RPMI7951 (cell line): Measurements from ENCODE around the gene PLAAT1. TPM values are rescaled to one million over a fixed set of nuclear protein-coding genes. Genes with fewer than 3 reads are reported as not detected.
A peak's percentile ranks its signal among the peaks of the same experiment; 100 is the strongest.

Source experiments
- DNase-seq: peaks from one replicate; pipeline ENCODE4 v3.0.0-alpha.2; 2012; ENCODE audit warnings: low read depth
- total RNA-seq: library from RNA; depleted of rRNA; stranded (reverse); fragments of >200 nt; shearing (Covaris generic); gene quantifications from 2 replicates; pipeline ENCODE4 v1.2.3, GENCODE V29; 2014; rRNA removed

PLAAT1 gene
- total RNA-seq, 1 experiment from 2014 or later = not detected

DNA sequence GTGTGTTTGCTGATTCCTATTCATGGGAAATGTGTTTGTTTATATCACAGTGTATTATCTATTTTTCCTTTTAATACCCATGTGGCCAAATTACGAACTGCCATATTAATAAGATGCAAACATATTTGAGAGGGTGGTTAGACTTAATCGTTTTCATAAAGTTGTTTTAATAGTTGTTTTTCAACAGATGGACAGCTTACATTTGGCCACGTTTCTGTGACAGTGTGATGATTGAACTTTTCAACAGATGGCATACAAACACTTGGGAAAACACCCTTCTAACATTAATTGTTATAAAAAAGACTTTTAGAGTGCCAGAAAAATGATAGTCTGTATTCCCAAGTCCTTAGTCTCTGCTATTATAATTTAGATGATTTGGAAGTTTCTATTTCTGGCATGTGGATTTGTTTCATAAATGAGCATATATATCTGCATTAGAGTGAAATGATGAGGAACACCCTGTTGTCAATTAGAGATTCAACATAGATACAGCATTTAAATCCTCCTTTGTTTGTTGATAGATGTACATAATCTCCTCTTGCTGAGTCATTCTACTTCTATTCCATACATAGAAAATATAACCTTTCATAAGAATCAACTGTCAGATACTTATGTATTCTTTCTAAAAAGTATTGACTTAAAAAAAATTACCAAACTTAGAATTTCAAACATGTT, 13.1 kb downstream of the PLAAT1 start:
- no peak for DNase-seq

DNA sequence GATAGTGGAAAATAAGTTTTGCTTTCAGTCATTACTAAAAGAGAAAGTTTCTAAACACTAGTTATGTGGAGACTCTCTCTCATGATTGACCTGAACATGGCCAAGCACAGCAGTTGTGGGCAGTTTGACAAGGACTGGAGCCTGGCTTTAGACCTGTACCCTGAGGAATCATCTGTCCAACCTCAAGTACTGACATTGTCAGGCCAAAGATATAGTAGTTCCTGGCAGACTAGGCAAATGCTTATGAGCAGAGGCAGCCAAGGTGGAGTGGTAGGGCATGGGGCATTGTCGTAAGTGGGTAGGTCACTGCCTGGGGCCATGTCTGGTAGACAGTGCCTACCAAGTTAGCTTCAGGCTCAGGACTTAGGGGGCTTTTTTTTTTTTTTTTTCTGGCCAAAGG, 20.9 kb downstream of the PLAAT1 start:
- no peak for DNase-seq

DNA sequence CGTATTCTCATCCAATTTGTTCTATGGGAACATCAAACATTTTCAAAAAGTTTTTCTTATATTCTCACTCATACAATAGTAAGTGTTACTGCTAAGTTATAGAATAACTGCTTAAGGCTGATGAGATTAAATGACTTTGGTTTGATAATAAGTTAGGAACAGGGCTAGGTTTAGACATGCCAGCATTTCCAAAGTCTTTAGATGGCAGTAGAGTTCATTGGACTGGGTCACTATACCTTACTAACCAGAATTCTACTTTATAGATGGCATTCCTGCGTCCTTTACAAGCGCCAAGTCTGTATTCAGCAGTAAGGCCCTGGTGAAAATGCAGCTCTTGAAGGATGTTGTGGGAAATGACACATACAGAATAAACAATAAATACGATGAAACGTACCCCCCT, 21.7 kb downstream of the PLAAT1 start:
- no peak for DNase-seq

DNA sequence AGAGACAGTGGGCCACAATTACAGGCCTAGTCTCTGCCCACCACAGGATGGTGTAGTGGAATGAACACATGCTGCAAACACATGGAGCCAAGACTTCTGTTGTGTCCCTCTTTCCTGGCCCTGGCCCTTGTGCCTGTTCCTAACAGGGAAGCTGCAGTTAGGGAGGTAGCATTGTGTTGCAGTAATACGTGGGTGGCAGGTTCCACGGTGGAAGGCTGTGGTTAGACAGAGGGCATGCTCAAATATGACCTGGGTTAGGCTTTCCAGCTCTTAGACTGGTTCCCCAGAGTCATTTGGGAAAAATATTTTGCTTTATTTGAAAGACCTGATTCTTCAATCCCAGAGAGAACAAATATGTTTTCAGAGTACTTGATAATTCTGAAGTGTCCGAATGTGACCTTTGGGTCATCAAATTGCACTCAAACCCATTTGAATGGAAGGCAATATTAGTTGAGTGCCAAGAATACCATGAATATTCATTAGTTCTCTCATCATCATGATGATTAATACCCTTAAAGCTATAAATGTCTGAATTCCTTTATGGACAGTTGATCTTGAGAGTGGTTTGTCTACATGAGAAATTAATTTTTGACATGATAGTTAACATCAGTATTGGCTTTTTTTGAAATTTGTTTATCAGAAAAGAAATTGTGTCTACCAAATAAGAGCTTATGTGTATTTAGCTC, 28.5 kb downstream of the PLAAT1 start:
- no peak for DNase-seq

DNA sequence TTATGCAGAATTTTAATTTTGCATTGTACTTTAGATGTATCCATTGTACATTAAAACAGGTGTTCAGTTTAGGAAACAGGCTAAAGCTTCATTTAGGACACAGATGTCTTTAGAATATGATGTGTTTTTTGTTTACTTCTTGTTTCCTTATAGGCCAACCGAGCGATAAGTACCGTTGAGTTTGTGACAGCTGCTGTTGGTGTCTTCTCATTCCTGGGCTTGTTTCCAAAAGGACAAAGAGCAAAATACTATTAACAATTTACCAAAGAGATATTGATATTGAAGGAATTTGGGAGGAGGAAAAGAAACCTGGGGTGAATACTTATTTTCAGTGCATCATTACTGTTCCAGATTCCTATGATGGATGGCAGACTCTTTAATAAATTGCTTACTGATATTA, 29.4 kb downstream of the PLAAT1 start:
- DNase-seq = no peak

DNA sequence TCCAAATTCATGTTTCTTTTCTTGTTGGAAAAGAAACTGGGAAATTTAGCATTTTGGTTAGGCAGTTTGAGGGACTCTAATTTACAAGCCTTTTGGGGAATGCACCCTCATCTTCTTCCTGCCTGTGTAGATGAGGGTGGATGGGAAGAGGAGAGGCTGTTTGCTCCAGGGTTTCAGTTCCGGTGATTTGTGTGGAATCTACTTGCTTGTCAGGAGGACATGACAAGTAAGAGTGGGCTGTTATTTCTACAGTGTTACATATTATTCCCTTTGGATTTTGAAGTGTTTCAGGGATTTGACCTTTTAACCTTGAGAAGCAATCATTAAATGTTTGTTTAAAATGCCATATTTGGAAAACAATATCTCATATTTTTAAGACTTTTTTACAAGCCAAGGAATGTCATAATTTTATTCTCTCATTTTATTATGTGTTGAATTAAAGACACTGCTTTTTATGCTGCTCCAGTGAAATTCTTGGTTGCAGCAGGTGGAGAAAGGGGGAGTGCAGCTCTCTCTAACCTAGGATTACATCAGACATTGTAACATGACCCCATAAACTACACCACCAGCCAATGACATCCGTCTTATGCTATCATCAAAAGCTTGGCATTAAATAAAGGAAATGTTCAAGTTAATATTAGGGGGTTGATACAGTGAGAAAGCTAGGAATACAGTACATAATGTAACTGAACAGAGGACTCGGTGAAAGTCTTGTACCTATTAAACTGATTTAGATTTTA, 30.2 kb downstream of the PLAAT1 start:
- no peak for DNase-seq

DNA sequence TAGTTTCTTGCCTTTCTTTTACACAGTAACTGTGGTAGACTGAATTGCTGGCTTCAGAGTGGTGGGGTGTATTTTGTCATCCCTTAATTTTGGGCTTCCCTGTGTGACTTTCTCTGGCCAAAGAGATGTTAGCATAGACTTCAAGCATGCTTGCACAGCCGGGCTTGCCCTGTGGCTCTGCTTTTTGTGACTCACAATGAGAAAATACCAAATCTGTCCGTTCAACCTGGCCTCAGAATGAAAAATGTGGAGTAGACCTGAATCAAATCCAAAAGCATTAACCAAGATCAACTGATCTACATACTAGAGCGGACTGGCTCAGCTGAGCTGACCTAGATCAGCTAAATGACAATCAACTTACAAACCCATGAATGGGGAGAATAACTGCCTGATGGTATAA, 51.4 kb downstream of the PLAAT1 start:
- peak; percentile 17 for DNase-seq

DNA sequence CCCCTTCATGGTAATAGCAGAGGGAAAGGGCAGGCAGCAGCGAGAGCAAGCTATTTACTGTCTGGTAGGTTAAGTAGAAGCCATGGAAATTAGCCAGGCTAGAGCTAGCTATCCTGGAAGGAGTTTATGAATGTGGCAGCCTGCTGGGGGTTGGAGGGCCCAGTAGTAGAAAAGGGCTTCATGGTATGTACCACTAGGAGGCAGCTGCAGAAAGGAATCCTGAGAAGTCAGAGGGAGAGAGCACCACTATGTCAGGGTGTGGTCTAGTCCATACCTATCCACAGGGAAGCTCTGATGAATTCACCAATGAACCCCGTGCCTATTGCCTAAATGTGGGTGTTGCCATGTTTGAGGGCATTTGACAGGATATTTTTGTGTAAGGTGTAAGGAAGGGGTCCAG, 55.0 kb downstream of the PLAAT1 start:
- DNase-seq = no peak

DNA sequence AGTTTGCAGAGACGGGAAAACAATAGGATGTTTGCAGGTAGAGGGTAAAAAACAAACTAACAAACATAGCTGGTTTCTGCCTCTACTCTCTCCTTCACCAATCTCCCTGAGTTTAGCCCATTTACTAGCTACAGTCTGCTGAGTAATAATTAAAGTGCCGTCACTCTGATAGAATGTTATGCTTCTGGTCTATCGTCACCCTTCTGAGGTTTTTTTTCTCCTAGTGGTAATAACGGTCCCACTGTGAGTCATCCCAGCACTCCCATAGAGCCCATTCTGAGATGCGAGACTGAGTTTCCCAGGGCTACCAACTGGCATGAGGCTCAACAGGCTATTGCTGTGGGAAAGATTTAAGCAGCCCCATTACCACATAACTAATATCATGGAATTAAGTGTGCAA, 56.4 kb downstream of the PLAAT1 start:
- DNase-seq = peak; percentile 65

DNA sequence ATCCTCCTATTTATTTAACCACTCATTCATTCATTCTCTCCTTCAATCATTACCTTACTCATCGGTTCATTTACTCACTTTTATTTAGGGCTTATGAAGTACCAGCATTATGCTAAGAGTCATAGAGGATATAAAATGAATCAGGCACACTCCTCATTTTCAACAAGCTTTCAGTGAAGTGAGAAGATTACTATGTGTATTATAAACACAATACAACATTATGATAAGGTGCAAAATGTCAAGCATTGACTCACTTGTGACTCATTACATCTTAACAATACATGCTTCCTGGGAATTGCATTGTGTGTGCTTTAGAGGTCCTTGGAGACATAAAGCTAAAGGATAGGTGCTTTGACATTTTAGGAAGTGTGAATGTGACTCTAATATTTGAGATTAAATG, 60.4 kb downstream of the PLAAT1 start:
- DNase-seq = peak; percentile 29

DNA sequence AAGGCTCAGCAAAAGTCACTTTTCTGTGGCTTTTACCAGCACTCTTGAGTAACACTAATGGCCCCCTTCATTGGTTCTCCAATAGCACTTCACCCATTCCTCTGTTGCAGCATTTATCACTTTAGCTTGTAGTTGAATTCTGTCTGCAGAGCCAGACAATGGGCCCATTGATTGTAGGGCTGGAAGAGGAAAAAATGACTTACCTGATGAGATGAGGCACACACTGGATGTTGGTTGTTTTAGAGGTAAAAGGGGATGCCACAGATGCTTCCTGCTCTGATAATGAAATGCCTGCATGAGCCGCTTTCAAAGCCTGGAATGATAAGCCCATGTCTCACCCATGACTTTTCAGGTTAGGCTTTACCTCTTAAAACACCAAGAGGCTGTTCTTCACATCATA, 64.3 kb downstream of the PLAAT1 start:
- DNase-seq = no peak

DNA sequence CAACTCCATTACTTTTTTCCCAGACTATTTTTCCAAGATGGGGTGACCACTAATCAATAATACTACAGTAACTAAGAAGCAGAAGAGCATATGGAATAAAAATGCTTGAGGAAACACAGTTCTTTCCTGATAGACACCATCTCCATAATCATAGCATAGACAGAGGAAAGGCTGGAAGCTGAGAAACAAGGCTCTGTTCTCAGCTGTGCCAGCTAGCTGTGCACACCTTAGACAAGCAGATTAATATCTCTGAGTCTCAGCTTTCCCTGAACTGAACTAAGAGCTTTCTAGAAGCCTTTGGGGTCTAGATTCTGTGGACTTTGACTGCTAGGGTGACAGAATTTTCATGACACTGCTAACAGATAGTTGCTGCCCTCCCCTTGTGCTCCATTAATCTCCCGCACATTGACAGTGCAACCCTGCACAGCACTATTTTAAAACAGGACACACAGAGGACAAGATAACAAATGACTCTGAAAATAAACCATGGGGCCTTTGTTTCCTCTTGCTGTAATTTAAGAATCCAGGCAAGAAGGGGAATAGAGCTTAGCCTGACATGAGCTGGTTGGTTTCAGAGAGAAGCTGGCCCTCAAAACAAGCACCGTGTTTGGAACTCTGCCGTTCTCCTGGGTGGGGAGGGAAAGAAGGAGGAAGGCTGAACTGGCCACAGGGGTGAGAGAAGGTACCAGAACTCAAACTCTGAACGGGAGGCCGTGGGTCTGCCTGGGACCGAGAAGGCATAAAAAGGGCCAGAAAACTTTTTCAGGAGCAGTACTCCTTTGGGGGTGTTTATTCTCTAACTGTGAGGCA, 70.1 kb downstream of the PLAAT1 start:
- DNase-seq = no peak

DNA sequence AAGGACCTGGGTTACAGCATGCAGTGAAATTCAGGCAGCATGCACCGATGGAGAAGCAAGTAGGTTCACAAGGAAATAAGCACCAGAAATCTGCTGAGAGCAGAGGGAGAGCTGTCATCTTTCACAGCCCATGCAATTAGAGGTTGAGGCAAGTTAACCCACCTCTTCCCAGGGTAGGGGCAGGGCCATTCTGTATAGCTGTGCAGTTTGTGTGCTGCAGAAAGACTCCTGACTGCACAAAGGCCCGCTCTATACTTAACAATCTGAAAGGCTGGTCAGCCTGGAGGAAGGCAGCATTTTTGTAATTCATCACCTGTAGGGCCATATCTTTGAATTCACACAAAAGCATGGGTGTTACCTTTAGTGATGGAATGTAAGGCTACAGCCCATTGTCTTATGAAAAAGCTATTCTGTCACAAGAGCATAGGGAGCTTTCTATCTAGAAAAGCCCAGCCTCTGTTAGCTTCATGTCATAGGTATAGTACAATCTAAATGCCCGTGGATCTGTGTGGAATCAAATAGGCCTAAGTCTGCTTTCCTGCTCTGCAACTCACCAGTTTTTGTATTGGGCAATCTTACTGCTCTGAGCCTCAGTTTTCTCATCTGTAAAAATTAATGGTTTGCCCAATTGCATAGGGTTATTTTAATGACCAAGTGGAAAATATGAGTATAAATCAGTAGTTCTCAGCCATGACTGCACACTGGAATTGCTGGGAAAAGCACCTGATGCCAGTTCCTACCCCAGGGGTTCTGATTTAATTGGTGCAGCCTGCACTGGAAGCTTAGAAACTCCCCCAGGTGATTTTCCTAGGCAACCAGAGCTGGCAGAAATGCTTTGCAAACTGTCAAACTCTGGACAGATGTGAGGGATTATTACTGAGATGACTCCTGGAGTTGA, 72.3 kb downstream of the PLAAT1 start:
- DNase-seq = no peak

DNA sequence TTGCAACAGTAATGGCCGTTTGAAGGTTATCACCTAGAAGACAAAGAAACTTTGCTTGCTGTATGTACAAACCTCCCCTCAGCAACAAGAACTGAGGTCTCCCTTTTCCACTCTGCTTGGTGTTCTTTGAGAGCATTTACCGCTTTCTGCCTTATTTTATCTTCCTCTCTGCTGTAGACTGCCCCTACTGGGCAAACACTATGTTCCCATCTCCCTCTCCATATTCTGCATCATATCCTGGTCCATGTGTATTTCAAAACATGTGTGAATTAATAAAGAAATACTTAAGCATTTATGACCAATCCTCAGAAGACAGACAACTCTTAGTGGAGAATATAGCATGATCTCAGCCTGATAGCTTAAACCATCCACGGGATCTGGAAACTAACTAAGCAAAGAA, 73.1 kb downstream of the PLAAT1 start:
- no peak for DNase-seq

DNA sequence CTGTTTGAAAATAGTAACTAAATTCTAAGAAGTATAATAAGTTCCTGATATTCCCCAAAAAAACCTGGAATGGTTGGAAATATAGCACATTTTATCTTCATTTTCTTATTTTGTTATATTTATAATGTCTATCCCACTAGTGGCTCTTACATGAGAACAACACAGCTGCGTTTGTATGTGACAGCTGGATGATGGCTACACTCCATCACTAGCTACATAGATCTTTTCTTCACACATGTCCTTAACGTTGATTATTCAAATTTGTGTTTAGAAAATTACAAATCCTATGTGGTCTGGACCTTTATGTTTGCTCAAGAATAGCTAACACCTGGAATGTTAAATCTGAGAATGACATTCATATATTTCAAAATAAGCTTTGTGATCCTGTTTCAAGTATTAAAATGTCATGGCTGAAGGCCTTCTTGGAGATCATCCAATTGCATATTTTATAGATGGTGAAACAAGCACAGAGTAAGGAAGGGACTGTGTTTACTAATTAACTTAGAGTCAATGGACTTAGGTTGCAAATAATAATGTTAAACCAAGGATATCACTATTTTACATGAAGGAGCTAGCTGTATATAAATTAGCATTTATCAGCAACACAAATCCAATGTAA, 76.8 kb downstream of the PLAAT1 start:
- no peak for DNase-seq

Other genes starting within 250 kb of the PLAAT1 start
- not detected in 2 replicates for gene ATP13A5, start 137.5 kb downstream of the PLAAT1 start, total RNA-seq